Measurements from ENCODE around the gene INPP5A.

DNA sequence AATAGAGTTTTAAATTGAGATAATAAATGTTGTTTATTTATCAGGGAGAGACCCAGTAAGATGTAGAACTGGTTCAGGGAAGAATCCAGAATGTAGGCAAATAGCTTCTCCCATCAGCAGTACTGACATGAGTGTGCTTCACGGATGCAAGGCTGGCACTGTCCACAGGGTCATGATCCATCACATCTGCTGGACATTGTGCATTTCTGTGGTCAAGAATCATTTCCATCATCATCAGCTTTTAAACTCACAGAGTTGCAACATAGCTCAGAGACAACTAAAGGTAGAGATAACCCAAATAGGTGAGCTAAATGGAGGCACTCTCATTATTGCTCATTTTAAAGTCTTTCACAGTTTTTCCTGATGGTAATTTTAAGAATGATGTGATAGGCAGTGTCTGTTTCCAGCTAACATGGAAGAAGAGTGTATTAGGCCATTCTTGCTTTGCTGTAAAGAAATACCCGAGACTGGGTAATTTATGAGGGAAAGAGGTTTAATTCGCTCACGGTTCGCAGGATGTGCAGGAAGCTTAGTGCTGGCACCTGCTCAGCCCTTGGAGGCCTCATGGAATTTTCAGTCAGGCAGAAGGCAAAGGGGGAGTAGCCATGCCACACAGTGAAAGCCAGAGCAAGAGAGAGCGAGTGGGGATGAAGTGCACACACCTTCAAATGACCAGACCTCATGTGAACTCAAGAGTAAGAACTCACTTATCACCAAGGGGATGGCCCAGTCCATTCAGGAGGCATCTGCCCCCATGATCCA lies 80.8 kb downstream of the INPP5A start:
- TF ChIP-seq, protein P1, sequence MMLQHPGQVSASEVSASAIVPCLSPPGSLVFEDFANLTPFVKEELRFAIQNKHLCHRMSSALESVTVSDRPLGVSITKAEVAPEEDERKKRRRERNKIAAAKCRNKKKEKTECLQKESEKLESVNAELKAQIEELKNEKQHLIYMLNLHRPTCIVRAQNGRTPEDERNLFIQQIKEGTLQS (IDR thresholded peaks at IDR 0.05): no peak
- TF ChIP-seq, protein P1 (CRISPR knock-in tag; conservative IDR thresholded peaks at IDR 0.05): no peak
- TF ChIP-seq, protein P2, sequence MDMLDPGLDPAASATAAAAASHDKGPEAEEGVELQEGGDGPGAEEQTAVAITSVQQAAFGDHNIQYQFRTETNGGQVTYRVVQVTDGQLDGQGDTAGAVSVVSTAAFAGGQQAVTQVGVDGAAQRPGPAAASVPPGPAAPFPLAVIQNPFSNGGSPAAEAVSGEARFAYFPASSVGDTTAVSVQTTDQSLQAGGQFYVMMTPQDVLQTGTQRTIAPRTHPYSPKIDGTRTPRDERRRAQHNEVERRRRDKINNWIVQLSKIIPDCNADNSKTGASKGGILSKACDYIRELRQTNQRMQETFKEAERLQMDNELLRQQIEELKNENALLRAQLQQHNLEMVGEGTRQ (CRISPR knock-in tag; IDR thresholded peaks at IDR 0.05): no peak
- no peak for TF ChIP-seq HDAC2 (IDR thresholded peaks at IDR 0.05)

Data from K562 (cell line).